ENCODE measurements around the gene KCTD11. TPM values are rescaled to one million over a fixed set of nuclear protein-coding genes. Genes with fewer than 3 reads are reported as not detected.

Gene KCTD11
- total RNA-seq, 1 experiment from 2014 or later, result 3.8 TPM

DNA sequence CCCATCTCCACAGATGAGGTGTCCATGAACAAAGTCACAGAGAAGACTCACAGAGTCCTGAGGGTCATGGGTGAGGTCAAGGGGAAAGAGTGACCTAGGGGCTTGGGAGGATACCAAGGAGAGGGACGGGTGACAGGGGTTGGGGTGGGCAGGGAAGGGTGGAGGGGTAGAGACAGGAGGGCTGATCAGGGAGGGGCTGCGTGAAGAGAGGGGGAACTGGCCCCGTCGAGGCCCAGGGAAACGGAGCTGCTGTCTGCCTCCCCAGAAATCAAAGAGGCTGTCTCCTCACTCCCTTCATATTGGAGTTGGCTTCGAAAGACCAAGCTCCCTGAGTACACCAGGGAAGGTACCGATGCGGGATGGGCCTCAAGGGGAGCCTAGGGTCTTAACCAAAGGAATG lies 3.6 kb downstream of the KCTD11 start:
- Histone ChIP-seq H3K27me3 (replicated peaks; ENCODE audit: insufficient read depth, low read depth, low read length, poor library complexity) (no peaks in the 10 kb centered on the region), H3K9me3 (ENCODE audit: low read depth, low read length, poor library complexity, severe bottlenecking) (no peaks in the 10 kb centered on the region), H3K4me1 (ENCODE audit: insufficient read depth, low read length, poor library complexity, severe bottlenecking) (peaks cover 24% of the 10 kb centered on the region), H3K36me3 (ENCODE audit: insufficient read depth, low read length, poor library complexity, severe bottlenecking) (no peaks in the 10 kb centered on the region), H3K27ac (ENCODE audit: low read depth, low read length, poor library complexity, severe bottlenecking) (no peak overlapping the region), H3K4me3 (ENCODE audit: low read depth, low read length, poor library complexity, severe bottlenecking) (no peak overlapping the region)
- DNase-seq (ENCODE audit: low spot score), result no peak
- POLR2A ChIA-PET (ENCODE audit: low non-redundant PET), result no interaction called here
- intact Hi-C loops (cut with micrococcal nuclease; ENCODE audit: unreplicated experiment), result loop anchor here (5.0 to 10.0 kb wide), 2 partner anchors 82 to 129 kb away; partner anchors contain the start of genes FGF11, POLR2A, SLC35G6 and TMEM102
- CTCF ChIA-PET, result interaction anchor here (0.9 to 1.8 kb wide), 7 partner anchors 14 to 234 kb away, joined by 3 to 11 read pairs (median 5); partner anchors contain the start of genes NEURL4 and PLSCR3
- BruUV-seq (replicated peaks), result no TSS peak
- TF ChIP-seq CTCF (conservative IDR thresholded peaks at IDR 0.05; ENCODE audit: low read depth, low read length), result no peak
- no peak for TF ChIP-seq EZH2 (IDR thresholded peaks at IDR 0.05; ENCODE audit: borderline replicate concordance, low read depth, low read length, poor library complexity, severe bottlenecking)

GRCh38 chr17:7356072-7356549 lies 4.1 kb downstream of the KCTD11 start:
- Histone ChIP-seq H3K27me3 (replicated peaks; ENCODE audit: insufficient read depth, low read depth, low read length, poor library complexity) (no peaks in the 10 kb centered on the region), H3K36me3 (ENCODE audit: insufficient read depth, low read length, poor library complexity, severe bottlenecking) (no peaks in the 10 kb centered on the region), H3K27ac (ENCODE audit: low read depth, low read length, poor library complexity, severe bottlenecking) (no peak overlapping the region), H3K4me1 (ENCODE audit: insufficient read depth, low read length, poor library complexity, severe bottlenecking) (peaks cover 18% of the 10 kb centered on the region), H3K4me3 (ENCODE audit: low read depth, low read length, poor library complexity, severe bottlenecking) (no peak overlapping the region), H3K9me3 (ENCODE audit: low read depth, low read length, poor library complexity, severe bottlenecking) (no peaks in the 10 kb centered on the region)
- BruUV-seq (replicated peaks), result no TSS peak
- intact Hi-C loops (cut with micrococcal nuclease; ENCODE audit: unreplicated experiment), result loop anchor here (2.0 to 10.0 kb wide), 3 partner anchors 81 to 205 kb away; partner anchors contain the start of genes FGF11, POLR2A, SENP3 and SLC35G6
- POLR2A ChIA-PET (ENCODE audit: low non-redundant PET), result no interaction called here
- TF ChIP-seq EZH2 (IDR thresholded peaks at IDR 0.05; ENCODE audit: borderline replicate concordance, low read depth, low read length, poor library complexity, severe bottlenecking) (no peak), CTCF (conservative IDR thresholded peaks at IDR 0.05; ENCODE audit: low read depth, low read length) (peak; percentile 96)
- DNase-seq (ENCODE audit: low spot score), result peak; percentile 80
- CTCF ChIA-PET, result interaction anchor here (0.5 to 1.8 kb wide), 11 partner anchors 13 to 233 kb away, joined by 3 to 11 read pairs (median 4); partner anchors contain the start of genes NEURL4, PLSCR3 and POLR2A

GRCh38 chr17:7356756-7357155 lies 4.8 kb downstream of the KCTD11 start:
- no peaks in the 10 kb centered on the region for H3K9me3 ChIP-seq (ENCODE audit: low read depth, low read length, poor library complexity, severe bottlenecking)
- no peaks in the 10 kb centered on the region for H3K27me3 ChIP-seq (replicated peaks; ENCODE audit: insufficient read depth, low read depth, low read length, poor library complexity)
- no TSS peak for BruUV-seq (replicated peaks)
- peaks cover 14% of the 10 kb centered on the region for H3K4me1 ChIP-seq (ENCODE audit: insufficient read depth, low read length, poor library complexity, severe bottlenecking)
- no peak overlapping the region for H3K4me3 ChIP-seq (ENCODE audit: low read depth, low read length, poor library complexity, severe bottlenecking)
- intact Hi-C loops (cut with micrococcal nuclease; ENCODE audit: unreplicated experiment), result loop anchor here (2.0 to 10.0 kb wide), 3 partner anchors 81 to 204 kb away; partner anchors contain the start of genes FGF11, POLR2A, SENP3 and SLC35G6
- DNase-seq (ENCODE audit: low spot score), result no peak
- ChIA-PET CTCF (interaction anchor here (0.5 to 1.8 kb wide), 7 partner anchors 37 to 204 kb away, joined by 3 to 11 read pairs (median 5); partner anchors contain the start of genes PLSCR3 and POLR2A), POLR2A (ENCODE audit: low non-redundant PET) (no interaction called here)
- TF ChIP-seq EZH2 (IDR thresholded peaks at IDR 0.05; ENCODE audit: borderline replicate concordance, low read depth, low read length, poor library complexity, severe bottlenecking) (no peak), CTCF (conservative IDR thresholded peaks at IDR 0.05; ENCODE audit: low read depth, low read length) (no peak)
- no peaks in the 10 kb centered on the region for H3K36me3 ChIP-seq (ENCODE audit: insufficient read depth, low read length, poor library complexity, severe bottlenecking)
- no peak overlapping the region for H3K27ac ChIP-seq (ENCODE audit: low read depth, low read length, poor library complexity, severe bottlenecking)

Measured in A673 (cell line).